COLO668 (cell line): Measurements from ENCODE around the gene SLC26A11.

Experiments used
- DNase-seq: peaks from one replicate; lab custom pipeline; 2025; ENCODE audit not compliant: unreplicated experiment; lab: John Stamatoyannopoulos, UW

Gene SLC26A11

GRCh38 chr17:80220054-80220735 is at the start of gene SLC26A11, which contains the start of gene SGSH:
TSS of gene SLC26A11 (plus strand) at chr17:80220427. CDS start at chr17:80221561, 1,134 bp downstream.
TSS of gene SGSH (minus strand) at chr17:80220333. CDS start at chr17:80220313, 20 bp downstream.
- DNase-seq, result peak; percentile 25

GRCh38 chr17:80171681-80172080 is 48.5 kb upstream of the SLC26A11 start:
- no peak for DNase-seq

- DNase-seq, result no peak
These were observed 47.1 kb upstream of the SLC26A11 start for GRCh38 chr17:80173126-80173525.

GRCh38 chr17:80173916-80174315 is 46.3 kb upstream of the SLC26A11 start:
- DNase-seq, result no peak

- DNase-seq, result no peak
These were observed 43.5 kb upstream of the SLC26A11 start for GRCh38 chr17:80176757-80177156.

- no peak for DNase-seq
These were observed 42.1 kb upstream of the SLC26A11 start for GRCh38 chr17:80177986-80178595.

GRCh38 chr17:80180192-80180591 is 40.0 kb upstream of the SLC26A11 start:
- DNase-seq, result no peak

GRCh38 chr17:80181431-80181830 is 38.8 kb upstream of the SLC26A11 start:
- DNase-seq, result no peak

- DNase-seq, result no peak
These were observed 37.9 kb upstream of the SLC26A11 start for GRCh38 chr17:80182118-80182844.

- no peak for DNase-seq
These were observed 37.4 kb upstream of the SLC26A11 start for GRCh38 chr17:80182845-80183223.

- peak; percentile 15 for DNase-seq
These were observed 36.4 kb upstream of the SLC26A11 start for GRCh38 chr17:80183581-80184422.

- DNase-seq, result no peak
These were observed 35.9 kb upstream of the SLC26A11 start for GRCh38 chr17:80184423-80184714.

- DNase-seq, result no peak
These were observed 34.3 kb upstream of the SLC26A11 start for GRCh38 chr17:80185968-80186367.

- no peak for DNase-seq
These were observed 33.1 kb upstream of the SLC26A11 start for GRCh38 chr17:80187090-80187489.

- no peak for DNase-seq
These were observed 32.7 kb upstream of the SLC26A11 start for GRCh38 chr17:80187515-80187941.

- no peak for DNase-seq
These were observed 30.6 kb upstream of the SLC26A11 start for GRCh38 chr17:80189611-80190010.

GRCh38 chr17:80190716-80191115 is 29.5 kb upstream of the SLC26A11 start:
- no peak for DNase-seq

- peak; percentile 17 for DNase-seq
These were observed 29.0 kb upstream of the SLC26A11 start for GRCh38 chr17:80191192-80191591.

- DNase-seq, result no peak
These were observed 28.2 kb upstream of the SLC26A11 start for GRCh38 chr17:80191865-80192661.

- no peak for DNase-seq
These were observed 25.1 kb upstream of the SLC26A11 start for GRCh38 chr17:80195141-80195540.
